ENCODE data around the gene PRSS21.

Gene PRSS21

GRCh38 chr16:2820836-2821486, 3.9 kb downstream of the PRSS21 start:
- intact Hi-C loops (cut with DNase I): no loop called here
- DNase-seq: peak in 3 of 10 donors; percentile 35 to 52 (median 49)

GRCh38 chr16:2821487-2822157, 4.6 kb downstream of the PRSS21 start:
- DNase-seq: peak in 3 of 10 donors; percentile 2 to 57 (median 33)
- intact Hi-C loops (cut with DNase I): no loop called here

- intact Hi-C loops (cut with DNase I): no loop called here
- peak in 3 of 10 donors; percentile 29 to 60 (median 42) for DNase-seq
Measured at GRCh38 chr16:2822158-2822495, 5.1 kb downstream of the PRSS21 start.

GRCh38 chr16:2822496-2822895, 5.5 kb downstream of the PRSS21 start:
- DNase-seq: no peak
- intact Hi-C loops (cut with DNase I): no loop called here

- intact Hi-C loops (cut with DNase I): no loop called here
- DNase-seq: peak in 2 of 10 donors; percentile 22 to 33
Measured at GRCh38 chr16:2824626-2825025, 7.6 kb downstream of the PRSS21 start.

- peak in 3 of 10 donors; percentile 48 to 61 (median 61) for DNase-seq
- intact Hi-C loops (cut with DNase I): no loop called here
Measured at GRCh38 chr16:2825049-2825742, 8.2 kb downstream of the PRSS21 start.

- intact Hi-C loops (cut with DNase I): no loop called here
- DNase-seq: peak in 3 of 10 donors; percentile 59 to 69 (median 66)
Measured at GRCh38 chr16:2825906-2826305, 8.9 kb downstream of the PRSS21 start.

GRCh38 chr16:2826591-2827373, 9.7 kb downstream of the PRSS21 start:
- DNase-seq: peak in 3 of 10 donors; percentile 39 to 66 (median 55)
- intact Hi-C loops (cut with DNase I): no loop called here

GRCh38 chr16:2827374-2827791, 10.3 kb downstream of the PRSS21 start:
- intact Hi-C loops (cut with DNase I): no loop called here
- peak in 3 of 10 donors; percentile 55 to 72 (median 71) for DNase-seq

GRCh38 chr16:2827831-2828520, 10.9 kb downstream of the PRSS21 start:
- intact Hi-C loops (cut with DNase I): no loop called here
- DNase-seq: peak in 3 of 10 donors; percentile 40 to 76 (median 62)

- intact Hi-C loops (cut with DNase I): no loop called here
- DNase-seq: peak in 3 of 10 donors; percentile 62 to 82 (median 76)
Measured at GRCh38 chr16:2828521-2828840, 11.4 kb downstream of the PRSS21 start.

- DNase-seq: peak in 2 of 10 donors; percentile 30 to 55
- intact Hi-C loops (cut with DNase I): no loop called here
Measured at GRCh38 chr16:2828876-2829430, 11.9 kb downstream of the PRSS21 start.

GRCh38 chr16:2829501-2830354, 12.7 kb downstream of the PRSS21 start, which contains the start of gene ZG16B:
Gene ZG16B, plus strand, starts transcription at chr16:2830303. Its CDS starts 139 bp downstream, at chr16:2830442.
- DNase-seq: peak in 3 of 10 donors; percentile 53 to 67 (median 61)
- intact Hi-C loops (cut with DNase I): no loop called here

- DNase-seq: peak in 2 of 10 donors; percentile 55 to 59
Measured at GRCh38 chr16:2830355-2830695, 13.3 kb downstream of the PRSS21 start.

GRCh38 chr16:2831203-2831602, 14.2 kb downstream of the PRSS21 start:
- intact Hi-C loops (cut with DNase I): no loop called here
- DNase-seq: peak in 3 of 10 donors; percentile 59 to 64 (median 61)

More at GRCh38 chr16:2830355-2830695, 13.3 kb downstream of the PRSS21 start:
- intact Hi-C loops (cut with DNase I): no loop called here

- intact Hi-C loops (cut with DNase I): no loop called here
- no peak for DNase-seq
Measured at GRCh38 chr16:2833776-2834175, 16.7 kb downstream of the PRSS21 start.

- DNase-seq: no peak
- intact Hi-C loops (cut with DNase I): no loop called here
Measured at GRCh38 chr16:2834968-2835367, 17.9 kb downstream of the PRSS21 start.

GRCh38 chr16:2835638-2836493, 18.8 kb downstream of the PRSS21 start:
- intact Hi-C loops (cut with DNase I): no loop called here
- peak in 5 of 10 donors; percentile 15 to 81 (median 71) for DNase-seq

All from posterior cingulate gyrus (tissue), 11 donors.